Tibial artery (tissue), 4 donors: ENCODE results near the gene GRK1.

Experiments
- DNase-seq, 2 donors: peaks; one replicate each; pipeline ENCODE4 v3.0.0-alpha.2; 2019
- H3K27ac ChIP-seq, 2 donors: fragments of 200-600 bp; sonication (generic) in 1 of 2; 1 replicate in 1 of 2; 2 replicates in 1 of 2; pipeline ENCODE4 v1.5.1; 2018 to 2019; ENCODE audit warnings: mild to moderate bottlenecking in 1 of 2
- H3K27me3 ChIP-seq, 2 donors: fragments of 200-600 bp; sonication (generic) in 1 of 2; one replicate each; pipeline versions ENCODE4 v1.5.1 to v1.6.0; 2016 to 2019
- H3K36me3 ChIP-seq, 3 donors: fragments of 200-600 bp; sonication (generic) in 2 of 3; one replicate each; pipeline ENCODE4 v1.5.1; 2016 to 2019; ENCODE audit warnings: mild to moderate bottlenecking in 2 of 3
- H3K4me1 ChIP-seq, 4 donors: fragments of 200-600 bp; sonication (generic) in 2 of 4; 1 replicate in 3 of 4; 2 replicates in 1 of 4; pipeline ENCODE4 v1.5.1; 2016 to 2019
- H3K4me3 ChIP-seq, 2 donors: fragments of 200-600 bp; sonication (generic) in 1 of 2; 1 replicate in 1 of 2; 2 replicates in 1 of 2; pipeline ENCODE4 v1.5.1; 2018 to 2019; ENCODE audit warnings: mild to moderate bottlenecking in 2 of 2
- H3K9me3 ChIP-seq, 3 donors: fragments of 200-600 bp; sonication (generic) in 1 of 3; one replicate each; pipeline ENCODE4 v1.5.1; 2016 to 2019
- CTCF ChIP-seq, 2 experiments: fragments of 200-600 bp in 1 of 2; fragments of 450-650 bp in 1 of 2; IDR thresholded peaks; one replicate each; pipeline ENCODE4 v1.5.1; 2017 to 2019; ENCODE audit warnings: antibody characterized with exemption in 2 of 2, mild to moderate bottlenecking in 1 of 2, moderate library complexity in 1 of 2
- intact Hi-C: fragments of 100-400 bp; cut with DNase I; formaldehyde crosslinking; loops from one replicate; pipeline ENCODE4 v1.15.0; 2023; ENCODE audit warnings: low total_unique reads

GRK1 gene

GRCh38 chr13:113644800-113645199 is 22.2 kb upstream of the GRK1 start:
- Histone ChIP-seq H3K36me3 (peaks cover 0 to 10% (median 8%) of the 10 kb centered on the region in 3 donors), H3K4me3 (no peak overlapping the region), H3K9me3 (no peaks in the 10 kb centered on the region), H3K4me1 (peaks cover 0 to 21% (median 13%) of the 10 kb centered on the region in 4 donors), H3K27me3 (no peaks in the 10 kb centered on the region), H3K27ac (no peak overlapping the region)
- intact Hi-C loops, result no loop called here
- no peak for TF ChIP-seq CTCF (IDR thresholded peaks at IDR 0.05)
- no peak for DNase-seq

DNA sequence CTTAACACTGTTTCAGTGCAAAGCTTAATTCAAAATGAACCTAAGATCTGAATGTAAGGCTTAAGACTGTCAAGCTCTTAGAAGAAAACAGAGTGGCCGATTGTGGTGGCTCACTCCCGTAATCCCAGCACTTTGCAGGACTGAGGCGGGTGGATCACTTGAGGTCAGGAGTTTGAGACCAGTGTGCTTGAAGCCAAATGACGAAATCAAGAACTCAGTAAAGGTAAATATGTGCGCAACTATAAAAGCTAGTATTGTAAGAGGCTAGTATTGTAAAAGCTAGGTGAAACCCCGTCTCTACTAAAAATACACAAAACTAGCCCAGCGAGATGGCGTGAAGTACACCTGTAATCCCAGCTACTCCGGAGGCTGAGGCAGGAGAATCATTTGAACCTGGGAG is 21.7 kb upstream of the GRK1 start:
- H3K9me3 ChIP-seq, result no peaks in the 10 kb centered on the region
- no peak for TF ChIP-seq CTCF (IDR thresholded peaks at IDR 0.05)
- H3K4me1 ChIP-seq, result peaks cover 0 to 21% (median 13%) of the 10 kb centered on the region in 4 donors
- no peaks in the 10 kb centered on the region for H3K27me3 ChIP-seq
- DNase-seq, result peak in 1 of 2 donors; percentile 4
- H3K27ac ChIP-seq, result no peak overlapping the region
- no peak overlapping the region for H3K4me3 ChIP-seq
- intact Hi-C loops, result no loop called here
- peaks cover 0 to 5% (median 3%) of the 10 kb centered on the region in 3 donors for H3K36me3 ChIP-seq

DNA sequence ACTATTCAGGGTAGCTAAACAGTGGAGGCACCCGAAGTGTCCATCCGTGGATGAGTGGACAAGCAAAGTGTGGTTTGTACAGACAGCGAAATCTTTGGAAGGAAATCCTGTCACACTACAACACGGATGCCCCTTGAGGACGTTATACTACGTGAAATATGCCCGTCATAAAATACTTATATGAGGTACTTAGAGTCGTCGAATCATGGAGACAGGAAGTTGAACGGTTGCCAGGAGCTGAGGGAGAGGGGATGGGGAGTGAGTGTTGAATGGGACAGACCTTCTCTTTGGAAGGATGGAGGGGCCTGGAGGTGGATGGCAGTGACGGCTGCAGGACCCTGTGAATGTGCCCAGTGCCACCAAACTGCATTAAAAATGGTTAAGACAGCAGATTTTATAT is 20.6 kb upstream of the GRK1 start:
- peak; percentile 17 to 61 for DNase-seq
- intact Hi-C loops, result no loop called here
- no peak overlapping the region for H3K27ac ChIP-seq
- no peak for TF ChIP-seq CTCF (IDR thresholded peaks at IDR 0.05)
- no peaks in the 10 kb centered on the region for H3K9me3 ChIP-seq
- peaks cover 0 to 21% (median 13%) of the 10 kb centered on the region in 4 donors for H3K4me1 ChIP-seq
- no peaks in the 10 kb centered on the region for H3K27me3 ChIP-seq
- no peak overlapping the region for H3K4me3 ChIP-seq
- no peaks in the 10 kb centered on the region for H3K36me3 ChIP-seq

GRCh38 chr13:113646921-113647340 is 20.1 kb upstream of the GRK1 start:
- Histone ChIP-seq H3K36me3 (no peaks in the 10 kb centered on the region), H3K27ac (peak overlapping the region; percentile 51 to 58), H3K27me3 (no peaks in the 10 kb centered on the region), H3K9me3 (no peaks in the 10 kb centered on the region), H3K4me3 (no peak overlapping the region), H3K4me1 (peaks cover 0 to 21% (median 13%) of the 10 kb centered on the region in 4 donors)
- peak in 1 of 2 donors; percentile 66 for DNase-seq
- intact Hi-C loops, result no loop called here
- no peak for TF ChIP-seq CTCF (IDR thresholded peaks at IDR 0.05)

- Histone ChIP-seq H3K27me3 (no peaks in the 10 kb centered on the region), H3K9me3 (no peaks in the 10 kb centered on the region), H3K36me3 (no peaks in the 10 kb centered on the region), H3K4me1 (peaks cover 0 to 21% (median 13%) of the 10 kb centered on the region in 4 donors), H3K4me3 (no peak overlapping the region), H3K27ac (peak overlapping the region; percentile 51 to 67)
- no peak for TF ChIP-seq CTCF (IDR thresholded peaks at IDR 0.05)
- intact Hi-C loops, result no loop called here
- peak; percentile 88 to 97 for DNase-seq
These were observed 19.4 kb upstream of the GRK1 start for GRCh38 chr13:113647351-113648215.
